WTC11 (cell line): ENCODE data around the gene ADCY3.

Source experiments
- ELF4 ChIP-seq: sonication (generic); formaldehyde crosslinking; IDR thresholded peaks from 2 replicates; pipeline ENCODE4 v1.8.1; 2022; ENCODE audit warnings: low read depth, mild to moderate bottlenecking, moderate library complexity, missing genetic modification reagents
- FOXJ3 ChIP-seq: sonication (generic); formaldehyde crosslinking; IDR thresholded peaks from 2 replicates; pipeline ENCODE4 v1.9.0; 2021; ENCODE audit warnings: missing genetic modification reagents, mild to moderate bottlenecking, borderline replicate concordance
- MAX ChIP-seq: sonication (generic); formaldehyde crosslinking; IDR thresholded peaks from 2 replicates; pipeline ENCODE4 v1.8.0; 2022; ENCODE audit warnings: mild to moderate bottlenecking, missing genetic modification reagents
- NR2C2 ChIP-seq: sonication (generic); formaldehyde crosslinking; IDR thresholded peaks from 2 replicates; pipeline ENCODE4 v1.8.0; 2022; ENCODE audit warnings: mild to moderate bottlenecking, missing genetic modification reagents
- TF ChIP-seq, protein P1 (sequence below): fragments of 200-600 bp; IDR thresholded peaks from 2 replicates; pipeline ENCODE4 v1.8.0; 2022; ENCODE audit warnings: antibody characterized with exemption

DNA sequence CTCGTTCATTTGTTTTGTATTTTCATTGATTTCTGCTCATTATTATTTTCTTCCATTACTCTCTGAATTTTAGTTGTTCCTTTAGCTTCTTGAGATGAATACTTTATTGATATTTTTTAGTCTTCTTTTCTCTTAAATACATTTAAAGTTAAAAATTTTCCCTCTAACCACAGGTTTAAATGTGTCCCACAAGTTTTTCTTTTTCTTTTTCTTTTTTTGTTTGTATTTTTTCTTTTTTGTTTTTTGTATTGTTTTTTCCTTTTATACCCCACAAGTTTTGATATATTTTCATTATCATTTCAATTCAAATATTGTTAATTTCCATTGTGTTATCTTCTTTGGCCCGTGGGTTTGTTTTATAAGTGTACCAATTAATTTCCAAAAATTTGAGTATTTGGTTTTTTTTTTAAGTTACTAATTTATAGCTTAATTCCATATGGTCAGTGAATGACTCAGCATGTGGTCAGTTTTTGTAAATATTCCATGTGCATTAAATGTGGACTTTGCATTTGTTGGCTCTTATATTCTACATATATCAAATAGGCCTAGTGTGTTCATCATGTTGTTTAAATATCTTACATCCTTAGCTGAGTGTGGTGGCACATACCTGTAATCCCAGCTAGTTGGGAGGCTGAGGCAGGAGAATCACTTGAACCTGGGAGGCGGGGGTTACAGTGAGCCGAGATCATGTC is 110.6 kb downstream of the ADCY3 start:
- TF ChIP-seq FOXJ3 (CRISPR knock-in tag) = no peak
- no peak for TF ChIP-seq NR2C2 (CRISPR knock-in tag)
- no peak for TF ChIP-seq ELF4 (CRISPR knock-in tag)
- TF ChIP-seq, protein P1, sequence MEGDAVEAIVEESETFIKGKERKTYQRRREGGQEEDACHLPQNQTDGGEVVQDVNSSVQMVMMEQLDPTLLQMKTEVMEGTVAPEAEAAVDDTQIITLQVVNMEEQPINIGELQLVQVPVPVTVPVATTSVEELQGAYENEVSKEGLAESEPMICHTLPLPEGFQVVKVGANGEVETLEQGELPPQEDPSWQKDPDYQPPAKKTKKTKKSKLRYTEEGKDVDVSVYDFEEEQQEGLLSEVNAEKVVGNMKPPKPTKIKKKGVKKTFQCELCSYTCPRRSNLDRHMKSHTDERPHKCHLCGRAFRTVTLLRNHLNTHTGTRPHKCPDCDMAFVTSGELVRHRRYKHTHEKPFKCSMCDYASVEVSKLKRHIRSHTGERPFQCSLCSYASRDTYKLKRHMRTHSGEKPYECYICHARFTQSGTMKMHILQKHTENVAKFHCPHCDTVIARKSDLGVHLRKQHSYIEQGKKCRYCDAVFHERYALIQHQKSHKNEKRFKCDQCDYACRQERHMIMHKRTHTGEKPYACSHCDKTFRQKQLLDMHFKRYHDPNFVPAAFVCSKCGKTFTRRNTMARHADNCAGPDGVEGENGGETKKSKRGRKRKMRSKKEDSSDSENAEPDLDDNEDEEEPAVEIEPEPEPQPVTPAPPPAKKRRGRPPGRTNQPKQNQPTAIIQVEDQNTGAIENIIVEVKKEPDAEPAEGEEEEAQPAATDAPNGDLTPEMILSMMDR = no peak
- no peak for TF ChIP-seq MAX (CRISPR knock-in tag)
